GM12801 (cell line): ENCODE measurements around the gene EPHA2.

Source experiments
- CTCF ChIP-seq: IDR thresholded peaks from one replicate; pipeline ENCODE4 v1.5.1; 2011; ENCODE audit warnings: control low read depth; ENCODE audit not compliant: insufficient read length; ENCODE audit errors: extremely low read depth

Gene EPHA2

GRCh38 chr1:16152481-16153087 lies 3.3 kb downstream of the EPHA2 start:
- TF ChIP-seq CTCF: no peak

GRCh38 chr1:16151995-16152384 lies 3.9 kb downstream of the EPHA2 start:
- no peak for TF ChIP-seq CTCF

DNA sequence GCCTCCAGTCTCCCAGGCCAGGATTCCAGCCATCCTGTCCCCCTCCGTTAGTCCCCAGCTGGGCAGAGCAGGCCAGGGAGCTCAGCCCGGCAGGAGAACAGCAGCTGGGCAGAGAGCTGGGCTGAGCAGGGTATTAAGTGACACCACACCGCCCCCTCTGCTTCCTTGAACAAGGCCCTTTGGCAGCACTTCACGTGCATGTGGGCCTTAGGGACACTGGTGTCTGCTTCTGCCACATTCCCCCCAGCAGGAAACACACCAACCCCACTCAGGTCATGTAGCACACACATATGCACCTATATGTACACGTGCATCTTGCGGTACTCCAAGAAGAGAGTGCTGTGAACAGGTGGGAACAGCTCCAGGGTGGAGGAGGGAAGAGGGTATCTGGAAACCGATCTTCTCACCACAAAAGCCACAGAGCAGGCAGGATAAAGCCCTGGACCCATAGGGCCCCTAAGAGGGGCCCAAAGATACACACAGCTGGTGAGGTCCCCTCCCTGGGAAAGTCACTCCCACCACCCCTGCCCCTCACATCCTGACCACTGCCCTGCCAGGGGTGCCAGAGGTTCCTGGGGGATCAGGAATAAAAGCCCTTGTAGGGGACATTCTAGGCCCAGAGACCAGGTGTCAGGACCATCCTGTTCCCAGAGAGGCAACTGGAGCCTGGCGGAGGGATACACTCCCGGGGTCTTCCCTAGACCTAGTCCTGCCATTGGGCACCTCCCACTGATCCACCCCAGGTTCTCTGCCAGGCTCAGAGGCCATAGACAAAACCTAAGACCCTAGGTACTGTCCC lies 4.5 kb downstream of the EPHA2 start:
- no peak for TF ChIP-seq CTCF

DNA sequence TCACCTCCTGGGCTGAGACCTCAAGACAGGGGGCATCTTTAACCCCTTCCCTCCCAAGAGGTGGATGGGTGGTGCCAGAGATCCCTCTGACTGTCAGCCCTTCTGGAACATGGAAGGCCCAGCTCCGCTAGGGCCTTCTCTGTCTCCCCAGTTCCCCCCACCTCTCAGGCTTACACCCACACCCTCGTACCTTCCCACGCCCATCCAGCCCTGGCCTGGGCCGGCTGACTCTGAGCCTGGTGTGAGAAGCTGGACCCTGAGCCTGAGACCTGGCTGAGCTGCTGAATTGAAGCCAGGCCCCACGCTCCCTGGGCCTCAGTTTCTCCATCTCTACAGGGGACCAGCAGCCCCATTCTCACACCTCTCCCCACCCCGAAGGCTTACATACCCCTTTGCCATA lies 5.4 kb downstream of the EPHA2 start:
- no peak for TF ChIP-seq CTCF

DNA sequence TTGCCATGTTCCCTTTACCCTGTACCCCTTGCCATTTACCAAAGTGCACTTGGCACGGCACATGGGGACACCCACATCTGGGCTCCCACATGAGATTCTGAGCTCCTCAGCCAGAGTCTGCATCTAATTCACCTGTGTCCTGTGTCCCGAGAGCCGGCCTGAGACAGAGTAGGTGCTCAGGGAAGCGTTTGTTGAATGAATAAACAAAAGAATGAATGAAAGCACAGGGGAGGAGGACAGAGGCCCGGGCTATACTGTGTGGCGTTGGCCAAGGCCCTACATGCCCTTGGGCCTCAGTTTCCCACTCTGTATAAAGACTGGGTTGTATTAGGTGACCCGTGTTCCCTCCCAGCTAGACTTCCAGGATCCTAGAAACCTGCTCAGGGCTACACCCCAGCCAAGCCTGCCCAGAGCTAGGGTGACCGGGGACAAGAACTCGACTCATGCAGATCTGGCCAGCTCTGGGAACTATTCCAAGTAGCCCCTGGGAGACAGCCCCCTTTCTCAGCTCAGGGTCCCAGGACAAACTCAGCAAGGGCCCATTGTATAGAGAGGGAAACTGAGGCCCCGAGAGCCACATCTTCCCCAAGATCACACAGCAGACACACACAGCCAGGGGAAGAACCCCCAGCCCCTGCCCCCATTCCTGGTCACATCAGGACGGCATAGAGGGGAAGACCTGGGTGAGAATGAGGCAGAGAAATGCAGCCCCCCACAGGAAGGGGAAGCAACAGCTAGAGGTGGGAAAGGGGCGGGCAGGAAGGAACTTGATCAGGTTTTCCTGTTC lies 6.0 kb downstream of the EPHA2 start:
- no peak for TF ChIP-seq CTCF

GRCh38 chr1:16149146-16149545 lies 6.7 kb downstream of the EPHA2 start:
- no peak for TF ChIP-seq CTCF

GRCh38 chr1:16148329-16149092 lies 7.4 kb downstream of the EPHA2 start:
- no peak for TF ChIP-seq CTCF
